ENCODE results near the gene RSPH1.
A peak's percentile ranks its signal among the peaks of the same experiment; 100 is the strongest.
"Not testable (repeated sequence)": the region's sequence is repeated elsewhere in the genome, so short reads cannot be mapped to it uniquely, and the experiment has no call there.

RSPH1 gene

DNA sequence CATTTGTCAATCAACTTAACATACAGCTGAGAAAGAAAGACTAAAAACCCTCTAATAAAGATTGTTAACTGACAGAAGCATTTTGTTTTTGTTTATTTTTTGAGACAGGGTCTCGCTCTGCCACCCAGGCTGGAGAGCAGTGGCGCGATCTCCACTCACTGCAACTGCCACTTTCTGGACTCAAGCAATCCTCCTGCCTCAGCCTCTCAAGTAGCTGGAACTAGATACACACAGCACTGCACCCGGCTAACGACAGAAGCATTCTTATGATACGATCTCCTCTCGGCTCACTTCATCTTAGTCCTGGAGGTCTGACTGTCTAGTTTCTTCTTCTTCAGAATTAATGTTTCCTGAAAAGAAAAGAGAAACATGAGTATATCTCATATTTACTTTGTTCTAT, 23.5 kb downstream of the RSPH1 start:
- no peak overlapping the region for H3K27ac ChIP-seq
- TF ChIP-seq, protein P1, sequence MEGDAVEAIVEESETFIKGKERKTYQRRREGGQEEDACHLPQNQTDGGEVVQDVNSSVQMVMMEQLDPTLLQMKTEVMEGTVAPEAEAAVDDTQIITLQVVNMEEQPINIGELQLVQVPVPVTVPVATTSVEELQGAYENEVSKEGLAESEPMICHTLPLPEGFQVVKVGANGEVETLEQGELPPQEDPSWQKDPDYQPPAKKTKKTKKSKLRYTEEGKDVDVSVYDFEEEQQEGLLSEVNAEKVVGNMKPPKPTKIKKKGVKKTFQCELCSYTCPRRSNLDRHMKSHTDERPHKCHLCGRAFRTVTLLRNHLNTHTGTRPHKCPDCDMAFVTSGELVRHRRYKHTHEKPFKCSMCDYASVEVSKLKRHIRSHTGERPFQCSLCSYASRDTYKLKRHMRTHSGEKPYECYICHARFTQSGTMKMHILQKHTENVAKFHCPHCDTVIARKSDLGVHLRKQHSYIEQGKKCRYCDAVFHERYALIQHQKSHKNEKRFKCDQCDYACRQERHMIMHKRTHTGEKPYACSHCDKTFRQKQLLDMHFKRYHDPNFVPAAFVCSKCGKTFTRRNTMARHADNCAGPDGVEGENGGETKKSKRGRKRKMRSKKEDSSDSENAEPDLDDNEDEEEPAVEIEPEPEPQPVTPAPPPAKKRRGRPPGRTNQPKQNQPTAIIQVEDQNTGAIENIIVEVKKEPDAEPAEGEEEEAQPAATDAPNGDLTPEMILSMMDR (IDR thresholded peaks at IDR 0.05): no peak
- no peak overlapping the region for H3K4me3 ChIP-seq
- peak; percentile 11 for DNase-seq (ENCODE audit: low spot score)

DNA sequence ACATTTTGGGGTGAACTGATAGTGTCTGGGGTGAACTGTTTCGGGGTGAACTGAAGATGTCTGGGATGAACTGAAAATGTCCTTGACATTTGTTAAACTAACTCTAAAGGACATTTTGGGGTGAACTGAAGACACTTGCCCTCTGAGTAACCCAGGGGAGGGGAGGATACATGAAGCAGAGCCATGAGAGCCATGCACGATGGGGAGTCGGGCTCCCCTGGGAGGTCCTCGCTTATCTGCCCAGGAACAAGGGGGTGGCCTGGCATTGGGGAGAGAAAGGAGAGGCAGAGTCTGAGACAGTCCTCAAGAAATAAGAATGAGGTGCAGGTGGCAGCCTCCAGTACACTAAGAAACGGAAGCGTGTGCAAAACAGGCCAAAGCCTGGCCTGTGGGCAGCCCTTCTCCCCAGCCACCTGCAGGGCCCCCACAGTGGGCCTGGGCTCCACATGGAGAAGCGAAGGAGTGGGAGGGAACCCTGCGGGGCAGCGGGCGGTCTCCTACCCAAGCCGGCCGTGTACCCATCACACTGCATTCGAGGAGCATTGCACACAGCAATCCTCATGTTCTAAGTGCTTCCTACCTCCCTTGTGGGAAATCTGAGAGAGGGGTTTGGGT, 24.2 kb downstream of the RSPH1 start:
- no peak for DNase-seq (ENCODE audit: low spot score)
- TF ChIP-seq, protein P1 (IDR thresholded peaks at IDR 0.05): no peak
- H3K27ac ChIP-seq: no peak overlapping the region
- H3K4me3 ChIP-seq: no peak overlapping the region

DNA sequence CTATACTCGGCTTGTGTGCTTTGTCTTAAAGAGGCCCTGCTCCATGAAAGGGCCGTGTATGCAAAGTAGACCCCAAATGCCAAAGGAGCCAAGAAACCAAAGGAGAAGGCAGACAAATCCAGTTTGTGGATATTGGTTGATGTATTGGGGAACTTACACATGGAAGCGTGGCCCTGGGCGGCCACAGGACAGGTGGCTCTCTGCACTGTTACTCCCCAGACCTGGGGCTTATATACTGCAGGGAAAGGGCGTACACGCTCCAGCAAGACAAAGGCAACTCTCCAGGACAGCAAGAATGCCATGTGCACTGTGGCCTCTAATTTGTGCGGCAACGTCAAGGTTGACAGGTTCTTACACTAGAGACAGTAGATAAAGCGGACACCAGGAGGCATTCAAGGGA, 24.8 kb downstream of the RSPH1 start:
- DNase-seq (ENCODE audit: low spot score): no peak
- TF ChIP-seq, protein P1 (IDR thresholded peaks at IDR 0.05): no peak
- Histone ChIP-seq H3K4me3 (no peak overlapping the region), H3K27ac (no peak overlapping the region)

DNA sequence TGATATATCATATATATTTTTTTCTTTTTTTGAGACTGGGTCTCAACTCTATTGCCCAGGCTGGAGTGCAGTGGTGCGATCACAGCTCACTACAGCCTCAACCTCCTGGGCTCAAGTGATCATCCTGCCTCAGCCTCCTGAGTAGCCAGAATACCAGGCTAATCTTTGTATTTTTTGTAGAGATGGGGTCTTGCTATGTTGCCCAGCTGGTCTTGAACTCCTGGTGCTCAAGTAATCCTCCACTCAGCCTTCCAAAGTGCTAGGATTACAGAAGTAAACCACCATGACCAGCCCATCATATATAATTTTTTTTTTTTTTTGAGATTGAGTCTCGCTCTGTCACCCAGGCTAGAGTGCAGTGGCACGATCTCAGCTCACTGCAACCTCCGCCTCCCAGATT, 26.3 kb downstream of the RSPH1 start:
- not testable (repeated sequence) for DNase-seq (ENCODE audit: low spot score); H3K27ac ChIP-seq; H3K4me3 ChIP-seq

DNA sequence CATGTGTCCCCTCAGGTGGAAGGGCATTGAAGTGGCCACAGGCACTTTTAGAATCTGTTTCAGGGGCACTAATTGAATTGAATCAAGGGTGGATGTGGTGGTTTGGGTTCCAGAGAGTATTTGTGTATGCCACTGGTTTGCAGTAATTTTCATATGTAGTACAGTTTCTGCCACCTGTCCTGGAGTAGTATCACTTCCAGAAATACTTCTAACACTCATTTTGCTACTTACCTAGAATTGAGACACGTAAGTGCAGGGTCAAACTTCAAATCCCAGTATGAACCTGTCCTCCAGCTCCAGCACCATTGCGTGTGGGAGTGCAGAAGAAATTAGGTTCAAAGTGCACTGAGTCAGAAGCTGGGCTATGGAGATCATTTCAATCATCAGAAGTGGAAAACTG, 26.8 kb downstream of the RSPH1 start:
- H3K27ac ChIP-seq: no peak overlapping the region
- DNase-seq (ENCODE audit: low spot score): peak; percentile 3
- TF ChIP-seq, protein P1 (IDR thresholded peaks at IDR 0.05): no peak
- no peak overlapping the region for H3K4me3 ChIP-seq

DNA sequence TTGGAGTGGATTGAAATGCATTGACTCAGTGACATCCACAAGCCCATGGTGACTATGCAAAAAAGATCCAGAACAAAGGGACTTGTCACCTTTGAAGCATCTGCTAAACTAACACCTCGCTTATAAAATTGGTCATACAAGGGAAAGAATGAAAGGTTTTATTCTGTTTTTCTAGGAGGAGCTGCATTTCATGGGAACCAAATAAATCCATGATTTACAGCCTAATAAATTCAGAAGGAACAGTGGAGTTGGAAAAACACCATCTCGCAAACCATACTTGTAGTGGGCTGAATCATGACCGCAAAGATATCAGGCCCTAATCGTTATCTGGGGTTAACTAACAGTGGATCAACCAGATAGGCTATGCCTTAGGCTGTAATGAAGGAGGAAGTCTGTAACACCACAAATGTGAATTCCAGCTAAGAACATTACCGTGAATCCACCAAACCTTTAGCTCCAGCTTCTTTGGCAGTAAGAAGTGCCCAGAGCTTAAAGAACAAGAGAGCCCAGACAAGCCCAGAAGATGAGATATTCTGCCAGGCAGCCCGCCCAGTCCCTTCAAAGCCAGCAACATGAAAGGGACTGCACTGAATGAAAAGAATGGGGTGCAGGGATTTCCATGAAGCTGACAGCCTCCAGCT, 27.4 kb downstream of the RSPH1 start:
- TF ChIP-seq, protein P1 (IDR thresholded peaks at IDR 0.05): no peak
- H3K27ac ChIP-seq: no peak overlapping the region
- DNase-seq (ENCODE audit: low spot score): no peak
- no peak overlapping the region for H3K4me3 ChIP-seq

DNA sequence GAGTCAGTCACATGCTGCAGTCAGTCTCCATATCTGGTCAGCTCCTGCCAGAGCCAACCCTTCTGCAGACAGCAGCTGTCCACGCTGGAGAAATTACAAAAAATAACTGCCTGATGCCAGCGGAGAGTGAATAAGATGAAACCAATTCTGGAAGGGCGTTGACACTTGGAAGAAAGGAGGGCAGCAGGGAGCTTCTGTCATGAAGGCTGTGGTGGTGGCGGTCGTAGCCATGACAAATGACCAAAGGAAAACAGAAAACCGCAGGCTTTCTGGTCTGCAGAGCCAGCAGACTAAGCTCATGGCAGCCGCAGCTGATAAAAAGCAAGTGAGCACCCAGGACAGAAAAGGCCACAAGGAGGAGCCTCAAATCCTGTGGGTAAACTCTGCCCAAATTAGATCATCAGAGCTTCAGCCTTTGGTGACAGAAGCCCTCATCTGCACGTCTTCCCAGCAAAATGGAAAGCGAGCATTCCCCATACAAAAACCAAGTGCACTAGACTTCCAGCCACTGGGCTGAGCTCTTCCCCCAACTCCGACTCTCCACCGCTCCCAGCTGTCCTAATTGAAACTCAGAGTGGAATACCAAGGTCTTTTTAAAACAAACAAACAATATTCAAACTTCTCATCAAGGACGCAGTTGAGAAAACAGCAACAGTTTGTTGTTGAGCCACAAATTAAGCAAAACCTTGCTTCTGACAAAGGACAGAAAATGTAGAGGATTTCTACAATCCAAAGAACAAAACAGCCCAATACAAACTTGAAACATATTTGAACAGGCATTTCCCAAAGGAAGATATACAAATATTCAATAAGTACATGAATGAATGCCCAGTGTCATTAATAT, 28.7 kb downstream of the RSPH1 start:
- Histone ChIP-seq H3K4me3 (no peak overlapping the region), H3K27ac (no peak overlapping the region)
- no peak for DNase-seq (ENCODE audit: low spot score)
- TF ChIP-seq, protein P1 (IDR thresholded peaks at IDR 0.05): no peak
